Colon (tissue), 2 donors: ENCODE measurements around the gene SLC18A2.
"Not testable (repeated sequence)": the region's sequence is repeated elsewhere in the genome, so short reads cannot be mapped to it uniquely, and the experiment has no call there.

ENCODE experiments used
- FAIRE-seq: peaks from 2 replicates; lab custom pipeline; 2012; peaks lifted over from hg19 to GRCh38; lab: Jason Lieb, UNC
- donor health status: control.
- donor health status: control.

Gene SLC18A2

DNA sequence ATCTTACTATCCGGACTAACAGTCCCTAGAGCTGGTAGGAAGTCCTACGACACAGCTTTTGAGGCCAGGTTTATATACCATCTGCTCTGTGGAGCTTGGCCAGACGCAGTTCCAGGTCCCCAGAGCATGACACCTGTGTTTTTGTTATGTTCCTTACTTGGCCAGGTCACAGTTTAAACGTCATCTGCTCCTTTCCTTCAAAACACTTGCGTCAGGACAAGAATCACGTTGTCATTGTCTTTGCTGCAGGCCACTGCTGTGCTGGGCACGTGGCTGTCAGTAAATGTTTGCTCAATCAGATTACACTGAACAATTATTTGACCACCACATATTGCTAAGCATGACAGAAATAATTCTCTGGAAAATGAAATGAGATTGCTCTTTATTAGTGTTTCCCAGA is 23.9 kb downstream of the SLC18A2 start:
- FAIRE-seq = no peak

DNA sequence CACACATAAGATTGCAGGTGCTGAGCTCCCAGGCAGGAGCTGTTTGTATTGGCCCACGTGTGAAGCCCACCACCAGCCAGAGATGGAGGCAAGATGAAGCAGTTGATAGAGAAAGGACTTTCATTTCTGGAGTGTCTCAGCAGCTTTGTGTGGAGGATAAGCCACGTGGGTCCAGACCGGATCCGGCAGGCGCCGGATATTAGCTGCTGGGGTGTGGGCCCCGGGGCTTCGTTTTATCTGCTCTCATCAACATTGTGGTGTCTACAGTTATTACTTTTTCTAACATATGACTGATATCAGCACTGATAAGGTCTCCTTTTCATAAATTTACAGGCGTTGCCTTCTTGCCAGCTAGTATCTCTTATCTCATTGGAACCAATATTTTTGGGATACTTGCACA is 25.5 kb downstream of the SLC18A2 start:
- FAIRE-seq = no peak

DNA sequence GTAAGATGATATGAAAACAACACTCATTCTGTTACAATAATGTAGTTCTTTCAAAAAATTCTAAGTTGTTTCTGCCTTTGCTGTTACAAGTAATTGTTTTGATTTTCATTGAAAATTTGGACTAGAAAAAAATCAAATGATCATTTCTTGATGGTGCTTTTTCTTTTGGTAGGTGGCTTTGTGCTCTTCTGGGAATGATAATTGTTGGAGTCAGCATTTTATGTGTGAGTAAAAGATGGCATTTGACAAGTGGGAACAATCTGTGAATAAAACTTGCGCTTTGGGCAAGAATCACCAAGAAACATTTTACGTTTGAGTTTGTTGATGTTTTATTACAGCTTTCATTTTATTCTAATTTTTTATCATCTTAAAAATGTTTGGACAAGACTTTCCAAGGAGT is 25.9 kb downstream of the SLC18A2 start:
- FAIRE-seq = no peak

DNA sequence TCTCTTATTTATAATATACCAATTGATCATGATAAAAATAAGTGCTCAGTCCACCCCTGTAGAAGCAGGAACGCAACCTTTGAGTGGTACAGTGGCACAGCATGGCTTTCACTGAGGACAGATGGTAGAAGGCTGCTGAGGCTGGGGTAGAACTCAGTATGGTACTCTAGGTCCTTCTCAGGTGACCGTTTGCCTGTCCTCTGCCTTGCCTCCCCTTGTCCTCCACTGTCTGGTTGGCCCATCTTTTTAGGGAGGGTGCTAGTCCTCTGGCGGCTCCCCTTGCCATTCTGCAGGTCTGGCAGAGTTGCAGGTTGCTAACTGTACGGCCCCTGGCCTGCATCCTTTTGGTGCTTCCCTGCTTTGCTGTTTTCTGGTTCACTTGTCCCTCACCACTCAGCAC is 27.3 kb downstream of the SLC18A2 start:
- no peak for FAIRE-seq

DNA sequence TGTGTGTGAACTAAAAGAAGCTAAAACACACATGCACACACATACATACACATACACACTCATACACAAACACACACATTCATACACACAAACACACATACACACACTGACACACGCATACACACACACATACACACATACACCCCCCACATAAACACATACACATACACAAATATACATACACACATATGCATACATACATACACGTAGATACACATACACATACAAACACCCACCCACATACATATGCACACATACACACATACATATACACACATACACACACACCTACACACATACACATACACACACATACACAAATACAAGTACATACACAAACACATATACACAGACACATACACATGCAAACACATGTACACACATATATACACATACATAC is 28.0 kb downstream of the SLC18A2 start:
- no peak for FAIRE-seq

DNA sequence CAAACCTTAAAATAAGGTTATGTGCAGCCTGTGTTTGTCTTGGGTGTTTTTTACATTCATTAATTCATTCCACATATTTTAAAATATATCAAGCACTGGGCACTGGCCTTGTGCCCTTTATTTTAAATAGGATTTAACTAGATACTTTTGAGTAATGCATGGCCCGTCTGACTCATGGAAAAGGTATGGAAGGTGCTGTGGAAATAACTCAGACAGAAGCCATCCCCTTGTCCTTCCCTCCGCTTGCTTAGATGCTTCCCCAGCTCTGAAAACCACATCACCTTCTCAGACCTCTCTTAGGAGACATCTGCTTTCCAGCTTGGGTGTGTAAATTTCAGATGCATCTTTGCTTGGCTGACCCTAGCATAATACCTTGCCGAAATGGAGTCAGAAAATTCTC is 30.5 kb downstream of the SLC18A2 start:
- FAIRE-seq = no peak

DNA sequence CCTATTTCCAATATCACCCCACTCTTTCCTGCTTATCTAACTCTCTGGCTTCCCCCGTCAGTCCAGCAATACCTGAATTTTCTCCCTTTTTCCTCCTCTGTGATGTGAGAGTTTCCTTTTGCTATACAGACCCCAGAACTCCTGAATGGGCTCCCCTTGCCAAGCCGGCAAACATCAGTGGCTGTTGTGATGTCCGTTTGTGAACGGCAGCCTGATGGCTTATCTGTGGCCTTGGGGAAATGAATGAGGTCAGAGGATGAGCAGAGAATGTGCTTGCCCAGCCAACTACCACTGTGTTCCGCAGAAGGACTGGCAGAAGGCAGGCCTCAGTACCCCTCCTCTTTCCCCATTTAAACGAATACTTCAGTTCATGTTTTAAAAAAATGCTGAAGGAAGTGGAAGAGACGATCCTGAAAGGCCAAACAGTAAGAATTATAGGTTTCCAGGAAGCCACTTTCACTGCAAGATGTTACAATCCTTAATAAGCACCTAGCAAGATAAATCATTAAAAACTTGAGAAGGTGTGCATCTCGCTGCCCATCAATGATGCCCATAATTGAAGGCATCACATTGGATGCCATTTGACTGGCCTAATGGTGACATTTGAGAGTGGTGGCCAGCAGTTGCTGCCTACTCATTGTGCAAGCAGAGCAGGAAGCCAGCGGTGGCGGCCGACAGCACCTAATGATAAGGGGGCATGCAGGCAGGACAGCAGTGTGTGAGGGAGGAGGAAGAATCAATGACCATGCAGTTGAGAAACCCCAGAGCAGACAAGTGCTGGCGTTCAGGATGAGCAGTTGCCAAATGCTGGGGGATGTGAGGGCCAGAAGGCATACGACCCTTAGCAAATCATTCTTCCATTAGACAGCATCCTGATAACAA is 31.5 kb downstream of the SLC18A2 start:
- FAIRE-seq = no peak

DNA sequence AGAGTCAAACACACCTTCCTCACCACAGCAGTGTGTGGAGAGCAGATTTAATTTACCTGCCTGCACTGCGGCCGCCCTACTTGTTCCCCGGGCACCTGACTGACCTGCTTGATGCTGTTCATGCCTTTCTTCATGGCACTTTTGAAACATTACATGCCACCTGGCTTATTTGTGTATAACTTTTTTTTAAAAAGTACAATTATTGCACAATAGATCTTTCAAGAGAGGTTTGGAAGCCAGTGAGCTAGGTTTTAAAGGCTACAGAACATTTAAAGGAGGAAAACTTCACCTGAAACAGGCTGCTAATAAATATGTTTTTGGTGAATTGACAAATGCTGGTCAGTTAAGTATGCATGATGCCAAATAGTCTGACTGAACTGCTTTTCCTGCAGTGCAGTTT is 33.1 kb downstream of the SLC18A2 start:
- FAIRE-seq = no peak

DNA sequence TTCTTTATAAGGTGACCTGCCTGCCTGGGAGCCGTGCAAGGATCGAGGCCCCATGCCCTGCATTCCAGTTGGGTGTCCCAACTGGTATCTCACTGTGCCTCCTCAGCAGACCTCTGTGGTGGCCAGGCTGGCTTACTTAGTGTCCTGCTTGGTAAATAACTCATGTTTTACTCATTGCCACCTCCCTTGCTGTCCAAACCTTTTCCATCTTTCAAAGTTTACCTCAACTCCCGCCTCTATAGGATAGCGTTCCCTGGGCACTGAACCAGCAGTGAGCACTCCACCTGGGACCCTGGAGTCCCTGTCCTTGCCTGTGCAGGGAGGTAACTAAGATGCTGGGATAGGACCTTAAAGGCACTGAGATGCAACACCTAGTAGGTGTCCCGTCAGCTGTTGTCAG is 33.6 kb downstream of the SLC18A2 start:
- no peak for FAIRE-seq

DNA sequence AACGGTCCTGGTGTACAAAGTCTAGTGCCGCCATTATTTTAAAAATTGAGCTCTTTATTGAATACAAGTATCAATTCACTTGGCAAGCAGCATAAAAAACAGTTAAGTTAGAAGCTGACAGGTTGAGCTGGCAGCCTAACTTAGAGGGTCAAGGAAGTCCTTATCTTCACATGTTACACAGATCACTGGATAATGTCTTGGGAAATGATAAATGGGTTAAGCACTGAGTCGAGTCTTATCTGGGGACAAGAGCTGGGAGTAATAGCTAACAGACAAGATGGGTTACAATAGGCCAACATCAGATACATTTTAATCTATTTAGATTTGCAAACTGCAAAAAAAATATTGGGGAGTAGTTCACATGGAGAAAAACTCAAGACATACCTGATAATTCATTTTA is 34.2 kb downstream of the SLC18A2 start:
- no peak for FAIRE-seq

DNA sequence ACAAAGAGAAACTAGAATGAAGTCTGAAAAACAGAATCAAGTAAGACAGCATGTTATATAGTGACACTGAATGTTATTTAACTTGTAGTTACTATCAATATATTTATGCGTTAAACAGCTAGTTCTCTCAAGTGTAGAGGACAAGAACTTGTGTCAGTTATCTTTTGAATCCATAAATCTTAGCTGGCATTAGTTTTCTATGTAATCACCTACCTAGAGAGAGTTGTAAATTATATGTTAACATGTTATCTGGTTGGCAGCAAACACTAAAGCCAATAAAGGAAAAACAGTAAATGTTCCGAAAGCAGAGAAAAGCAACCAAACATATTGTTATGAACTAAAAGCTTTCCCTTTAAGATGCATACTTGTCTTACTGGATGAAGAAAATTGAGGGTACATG is 36.8 kb downstream of the SLC18A2 start:
- no peak for FAIRE-seq

DNA sequence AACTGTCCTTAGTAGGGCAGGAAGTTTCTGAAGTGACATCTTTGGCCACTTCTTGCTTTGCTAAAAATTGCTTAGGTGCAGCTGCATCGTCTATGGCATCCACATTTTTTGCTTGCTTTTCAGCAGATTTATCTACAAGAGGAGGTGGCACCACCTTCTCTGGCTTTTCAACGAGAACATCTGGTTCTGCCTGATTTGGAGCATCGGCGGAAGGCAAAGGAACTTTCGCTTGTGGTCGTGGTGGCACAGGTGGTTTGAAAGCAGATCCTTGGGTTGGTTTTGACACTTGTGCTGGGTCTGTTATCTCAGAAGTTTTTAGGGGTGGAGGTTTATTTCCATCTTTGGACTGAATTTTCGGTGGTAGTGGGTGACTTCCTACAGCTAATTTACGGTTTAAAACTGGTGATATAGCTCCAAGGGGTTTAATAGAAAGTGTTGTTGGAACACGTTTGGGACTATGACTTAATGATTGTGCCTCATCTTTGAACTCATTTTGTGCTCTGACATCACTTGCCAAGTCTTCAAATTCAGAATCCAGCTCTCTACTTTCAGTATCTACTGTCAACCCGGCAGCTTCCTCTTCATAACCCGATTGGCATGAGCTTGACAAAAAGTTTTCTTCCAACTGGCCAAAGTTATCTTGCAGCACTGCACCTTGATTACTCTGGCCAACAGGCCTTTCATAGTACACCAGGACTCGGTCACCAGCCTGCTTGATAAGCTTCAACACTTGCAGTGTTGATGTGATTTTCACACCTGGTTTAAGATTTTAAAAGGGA is 44.0 kb downstream of the SLC18A2 start:
- FAIRE-seq = no peak

DNA sequence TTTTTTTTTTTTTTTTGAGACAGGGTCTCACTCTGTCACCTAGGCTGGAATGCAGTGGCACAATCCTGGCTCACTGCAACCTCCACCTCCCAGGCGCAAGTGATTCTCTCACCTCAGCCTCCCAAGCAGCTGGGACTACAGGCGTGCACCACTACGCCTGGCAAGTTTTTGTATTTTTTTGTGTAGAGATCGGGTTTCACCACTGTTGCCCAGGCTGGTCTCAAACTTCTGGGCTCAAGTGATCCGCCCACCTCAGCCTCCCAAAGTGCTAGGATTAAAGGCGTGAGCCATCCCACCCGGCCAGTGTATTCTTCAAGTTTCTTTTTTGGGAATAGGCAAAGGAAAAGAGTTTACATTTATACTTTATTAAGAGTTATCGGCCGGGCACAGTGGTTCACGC is 50.0 kb downstream of the SLC18A2 start:
- not testable (repeated sequence) for FAIRE-seq

DNA sequence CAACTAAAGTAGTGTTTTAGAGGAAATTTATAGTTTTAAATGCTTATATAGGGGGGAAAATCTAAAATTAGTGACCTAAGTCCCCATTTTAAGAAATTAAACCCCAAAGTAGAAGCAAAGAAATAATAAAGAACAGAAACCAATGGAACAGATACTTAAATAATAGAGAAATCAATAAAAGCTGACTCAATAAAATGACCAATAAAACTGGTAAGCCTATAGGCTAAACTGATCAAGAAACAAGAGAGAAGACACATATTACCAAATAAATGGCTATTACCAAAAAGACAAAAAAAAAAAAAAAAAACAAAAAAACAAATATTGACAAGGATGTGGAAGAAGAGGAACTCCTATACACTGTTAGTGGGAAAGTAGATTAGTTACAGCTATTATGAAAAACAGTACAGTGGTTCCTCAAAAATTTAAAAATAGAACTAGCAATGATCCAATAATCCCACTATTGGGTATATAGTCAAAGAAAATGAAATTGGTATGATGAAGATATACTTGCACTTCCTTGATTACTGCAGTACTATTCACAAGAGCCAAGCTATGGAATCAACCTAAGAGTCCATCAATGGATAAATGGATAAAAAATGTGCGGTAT is 53.2 kb downstream of the SLC18A2 start:
- no peak for FAIRE-seq

DNA sequence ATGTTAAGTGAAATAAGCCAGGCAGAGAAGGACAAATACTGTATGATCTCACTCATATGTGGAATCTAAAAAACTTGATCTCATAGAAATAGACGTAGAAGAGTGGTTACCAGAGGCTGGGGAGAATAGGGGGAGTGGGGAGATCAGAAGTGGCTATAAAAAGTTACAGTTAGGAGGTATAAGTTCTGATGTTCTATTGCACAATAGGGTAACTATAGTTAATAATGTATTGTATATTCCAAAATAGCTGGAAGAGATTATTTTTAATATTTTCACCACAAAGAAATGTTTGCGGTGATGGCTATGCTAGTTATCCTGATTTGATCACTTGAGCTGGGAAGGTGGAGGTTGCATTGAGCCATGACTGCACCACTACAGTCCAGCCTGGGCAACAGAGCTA is 53.8 kb downstream of the SLC18A2 start:
- FAIRE-seq = no peak

DNA sequence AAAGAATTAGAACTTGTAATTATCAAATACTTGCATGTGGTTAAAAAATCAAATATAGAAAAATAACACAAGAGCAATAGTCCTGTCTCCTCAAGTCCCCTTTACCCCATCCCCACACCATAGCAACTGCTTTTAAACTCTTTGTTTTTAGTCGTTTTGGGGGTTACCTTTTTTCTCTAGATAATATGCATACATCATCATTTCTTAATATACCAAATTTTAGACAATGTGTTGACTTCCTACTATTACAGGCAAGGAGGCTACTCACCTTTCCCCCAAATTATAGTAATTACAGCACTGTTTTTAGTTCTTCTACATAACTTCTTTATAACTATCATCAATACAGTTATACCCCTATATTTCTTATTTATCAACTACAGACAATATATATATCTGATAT is 57.3 kb downstream of the SLC18A2 start:
- no peak for FAIRE-seq

DNA sequence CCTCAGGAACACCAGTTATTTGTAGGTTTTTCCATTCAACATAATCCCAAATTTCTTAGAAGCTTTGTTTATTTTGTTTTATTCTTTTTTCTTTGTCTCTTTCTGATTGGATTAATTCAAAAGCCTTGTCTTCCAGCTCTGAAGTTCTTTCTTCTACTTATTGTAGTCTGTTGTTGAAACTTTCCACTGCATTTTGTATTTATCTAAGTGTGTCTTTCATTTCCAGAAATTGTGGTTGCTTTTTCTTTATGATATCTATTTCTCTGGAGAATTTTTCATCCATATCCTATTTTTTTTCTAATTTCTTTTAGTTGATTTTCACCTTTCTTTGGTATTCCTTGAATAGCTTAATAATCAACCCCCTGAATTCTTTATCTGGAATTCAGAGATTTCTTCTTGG is 58.5 kb downstream of the SLC18A2 start:
- FAIRE-seq = no peak

DNA sequence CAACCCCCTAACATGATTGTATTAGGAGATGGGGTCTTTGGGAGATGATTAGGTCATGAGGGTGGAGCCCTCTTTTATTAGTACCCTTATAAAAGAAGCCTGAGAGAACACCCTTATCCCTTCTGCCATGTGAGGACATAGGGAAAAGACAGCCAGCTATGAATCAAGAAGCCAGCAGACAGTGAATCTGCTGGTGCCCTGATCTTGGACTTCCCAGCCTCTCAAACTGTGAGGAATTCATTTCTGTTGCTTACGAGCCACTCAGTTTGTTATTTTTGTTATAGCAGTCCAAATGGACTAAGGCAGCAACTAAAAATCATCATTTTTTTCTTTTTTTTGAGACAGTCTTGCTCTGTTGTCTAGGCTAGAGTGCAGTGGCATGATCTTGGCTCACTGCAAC is 59.8 kb downstream of the SLC18A2 start:
- no peak for FAIRE-seq

DNA sequence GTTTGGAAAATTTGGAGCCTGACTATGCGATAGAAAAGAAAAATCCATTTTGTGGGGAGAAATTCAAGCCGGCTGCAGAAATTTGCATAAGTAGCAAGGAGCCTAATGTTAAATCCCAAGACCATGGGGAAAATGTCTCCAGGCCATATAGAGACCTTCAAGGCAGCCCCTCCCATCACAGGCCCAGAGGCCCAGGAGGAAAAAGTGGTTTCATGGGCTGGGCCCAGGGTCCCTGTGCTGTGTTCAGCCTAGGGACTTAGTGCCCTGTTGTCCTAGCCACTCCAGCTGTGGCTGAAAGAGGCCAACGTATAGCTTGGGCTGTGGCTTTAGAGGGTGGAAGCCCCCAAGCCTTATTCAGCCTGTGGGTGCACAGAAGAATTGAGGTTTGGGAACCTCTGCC is 62.5 kb downstream of the SLC18A2 start:
- FAIRE-seq = not testable (repeated sequence)

DNA sequence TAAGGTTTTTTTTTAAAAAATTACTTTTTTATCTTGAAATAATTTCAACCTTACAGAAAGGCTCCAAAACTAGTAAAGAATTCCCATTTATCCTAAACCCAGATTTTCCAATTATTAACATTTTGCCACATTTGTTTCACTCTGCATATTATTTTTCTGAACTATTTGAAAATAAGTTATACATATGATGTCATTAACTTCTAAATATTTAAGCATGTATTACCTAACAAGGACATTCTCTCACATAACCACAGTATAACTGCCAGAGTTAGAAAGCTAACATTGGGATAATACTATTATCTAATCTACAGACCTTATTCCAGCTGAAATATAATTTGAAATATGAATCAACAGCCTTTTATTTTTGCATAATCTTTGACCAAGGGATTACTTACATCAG is 65.8 kb downstream of the SLC18A2 start:
- FAIRE-seq = peak; percentile 21

DNA sequence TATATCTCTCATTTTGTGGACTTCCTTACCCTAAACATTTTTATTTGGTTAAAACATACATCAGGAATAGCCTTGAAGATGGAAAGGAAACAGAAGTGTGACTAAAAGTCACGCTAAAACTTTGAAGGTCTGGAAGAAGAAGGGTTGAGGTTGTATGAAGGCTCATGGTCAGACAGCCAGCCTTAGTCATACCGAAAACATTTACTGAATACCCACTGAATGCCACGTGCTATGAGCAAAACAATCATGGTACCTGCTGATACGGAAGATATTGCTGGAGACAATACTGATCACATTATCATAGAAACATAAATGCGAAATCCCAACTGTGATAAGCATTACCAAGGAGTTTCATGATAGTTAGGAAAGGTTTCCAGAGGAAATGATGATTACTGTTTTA is 70.3 kb downstream of the SLC18A2 start:
- FAIRE-seq = no peak

DNA sequence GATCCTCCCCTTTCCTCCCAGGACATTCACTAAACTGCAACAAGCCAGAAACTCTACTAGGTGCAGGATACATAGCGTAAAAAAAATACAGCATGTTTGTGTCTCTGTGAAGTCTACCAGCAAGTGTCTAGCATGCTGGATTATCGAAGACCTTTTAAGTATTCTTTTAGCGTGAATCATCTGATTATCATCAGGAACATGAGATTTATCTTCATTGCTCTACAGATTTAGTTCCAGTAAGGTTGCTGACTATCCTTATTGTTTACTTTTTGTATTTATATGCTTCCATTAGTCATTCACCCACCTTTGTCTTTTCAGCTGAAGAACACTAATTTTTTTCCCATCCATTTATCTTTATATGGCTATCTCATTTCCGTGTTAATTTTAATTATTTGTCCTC is 71.5 kb downstream of the SLC18A2 start:
- no peak for FAIRE-seq

DNA sequence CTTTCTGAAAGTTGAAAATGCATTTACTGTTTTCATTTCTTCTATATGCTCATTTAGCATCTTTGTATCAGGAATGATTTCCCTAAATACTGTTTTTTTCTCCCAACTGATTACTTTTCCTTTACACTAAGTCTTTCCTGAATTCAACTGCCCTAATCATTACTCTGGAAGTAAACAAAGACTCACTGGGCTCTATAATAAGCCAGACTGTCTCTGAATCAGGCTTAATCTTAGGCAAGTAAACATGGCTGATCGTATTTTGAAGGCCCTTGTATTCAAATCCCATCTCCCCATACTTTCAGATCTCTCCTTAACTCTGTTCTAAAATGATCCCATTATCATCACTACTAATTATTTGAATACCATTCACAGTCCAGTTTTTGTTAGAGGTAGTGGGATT is 72.7 kb downstream of the SLC18A2 start:
- no peak for FAIRE-seq
